H9 (cell line): ENCODE measurements around the gene HSPD1. TPM values are rescaled to one million over a fixed set of nuclear protein-coding genes. Genes with fewer than 3 reads are reported as not detected.
"Not testable (repeated sequence)": the region's sequence is repeated elsewhere in the genome, so short reads cannot be mapped to it uniquely, and the experiment has no call there.

Experiments used
- DNase-seq: peaks from one replicate; pipeline ENCODE4 v3.0.0-alpha.2; 2017
- H2AFZ ChIP-seq: one replicate; pipeline ENCODE4 v1.6.1; 2013; ENCODE audit warnings: mild to moderate bottlenecking, low read length, control low read depth, moderate library complexity
- H2AK5ac ChIP-seq: 2 replicates; pipeline ENCODE4 v1.6.1; 2013; ENCODE audit warnings: low read length, control low read depth, mixed read lengths; ENCODE audit not compliant: insufficient read length
- H2BK120ac ChIP-seq: one replicate; pipeline ENCODE4 v1.6.1; 2013; ENCODE audit warnings: low read depth, mild to moderate bottlenecking, low read length, control low read depth, inconsistent platforms; ENCODE audit not compliant: poor library complexity, severe bottlenecking
- H2BK12ac ChIP-seq: 2 replicates; pipeline ENCODE4 v1.6.1; 2013; ENCODE audit warnings: low read length, control low read depth, mixed read lengths, low read depth; ENCODE audit not compliant: insufficient read length
- H2BK15ac ChIP-seq: 2 replicates; pipeline ENCODE4 v1.6.1; 2013; ENCODE audit warnings: low read depth, low read length, control low read depth
- H2BK20ac ChIP-seq: one replicate; pipeline ENCODE4 v1.6.1; 2013; ENCODE audit warnings: low read depth, mild to moderate bottlenecking, low read length, control low read depth, inconsistent platforms; ENCODE audit not compliant: poor library complexity, severe bottlenecking
- H2BK5ac ChIP-seq: 2 replicates; pipeline ENCODE4 v1.6.1; 2013; ENCODE audit warnings: low read length, control low read depth, mixed read lengths; ENCODE audit not compliant: insufficient read length
- H3K14ac ChIP-seq: 2 replicates; pipeline ENCODE4 v1.6.1; 2013; ENCODE audit warnings: low read length, control low read depth; ENCODE audit not compliant: insufficient read depth
- H3K18ac ChIP-seq: 2 replicates; pipeline ENCODE4 v1.6.1; 2013; ENCODE audit warnings: low read depth, mild to moderate bottlenecking, mixed read lengths, low read length, control low read depth; ENCODE audit not compliant: insufficient read length
- H3K23ac ChIP-seq: 2 replicates; pipeline ENCODE4 v1.6.1; 2013; ENCODE audit warnings: low read length, control low read depth, mixed read lengths, low read depth; ENCODE audit not compliant: insufficient read length
- H3K23me2 ChIP-seq: 2 replicates; pipeline ENCODE4 v1.6.1; 2013; ENCODE audit warnings: low read depth, mild to moderate bottlenecking, mixed read lengths, low read length, control low read depth; ENCODE audit not compliant: insufficient read length, poor library complexity, severe bottlenecking
- H3K27ac ChIP-seq: 2 replicates; pipeline ENCODE4 v1.5.1; 2013; ENCODE audit warnings: low read length, control low read depth, mixed read lengths, low read depth; ENCODE audit not compliant: insufficient read length
- H3K27me3 ChIP-seq: 2 replicates; pipeline ENCODE4 v1.6.1; 2013; ENCODE audit warnings: low read length, control low read depth, inconsistent platforms; ENCODE audit not compliant: insufficient read depth
- H3K4ac ChIP-seq: 2 replicates; pipeline ENCODE4 v1.6.1; 2013; ENCODE audit warnings: low read depth, mild to moderate bottlenecking, control low read depth, inconsistent platforms, low read length, moderate library complexity
- H3K4me1 ChIP-seq: 2 replicates; pipeline ENCODE4 v1.6.1; 2013; ENCODE audit warnings: low read length, control low read depth, inconsistent platforms; ENCODE audit not compliant: insufficient read depth
- H3K4me2 ChIP-seq: 2 replicates; pipeline ENCODE4 v1.6.1; 2013; ENCODE audit warnings: low read length, control low read depth, mixed read lengths; ENCODE audit not compliant: insufficient read length, insufficient read depth
- H3K56ac ChIP-seq: 2 replicates; pipeline ENCODE4 v1.6.1; 2013; ENCODE audit warnings: low read depth, mild to moderate bottlenecking, mixed read lengths, low read length, control low read depth; ENCODE audit not compliant: insufficient read length
- H3K79me1 ChIP-seq: 2 replicates; pipeline ENCODE4 v1.6.1; 2013; ENCODE audit warnings: low read depth, mild to moderate bottlenecking, moderate library complexity, low read length, control low read depth, inconsistent platforms; ENCODE audit not compliant: insufficient read depth, poor library complexity, severe bottlenecking
- H3K79me2 ChIP-seq: 2 replicates; pipeline ENCODE4 v1.6.1; 2013; ENCODE audit warnings: low read length, control low read depth, inconsistent platforms; ENCODE audit not compliant: insufficient read depth
- H3K9ac ChIP-seq: 2 replicates; pipeline ENCODE4 v1.6.1; 2013; ENCODE audit warnings: low read length, control low read depth, mixed read lengths; ENCODE audit not compliant: insufficient read length; ENCODE audit errors: extremely low read depth
- H3K9me3 ChIP-seq: one replicate; pipeline ENCODE4 v1.6.1; 2013; ENCODE audit warnings: low read depth, low read length, inconsistent platforms; ENCODE audit not compliant: control insufficient read depth
- H3T11ph ChIP-seq: one replicate; pipeline ENCODE4 v1.6.1; 2013; ENCODE audit warnings: mild to moderate bottlenecking, low read length, control low read depth, inconsistent platforms
- H4K20me1 ChIP-seq: one replicate; pipeline ENCODE4 v1.6.1; 2013; ENCODE audit not compliant: control insufficient read depth, insufficient read length, insufficient read depth
- H4K5ac ChIP-seq: 2 replicates; pipeline ENCODE4 v1.6.1; 2013; ENCODE audit warnings: low read depth, mild to moderate bottlenecking, mixed read lengths, low read length, control low read depth; ENCODE audit not compliant: insufficient read length
- H4K8ac ChIP-seq: replicated peaks from 2 replicates; pipeline ENCODE4 v1.6.1; 2013; ENCODE audit warnings: low read length, control low read depth, mixed read lengths, low read depth; ENCODE audit not compliant: insufficient read length
- H4K91ac ChIP-seq: 2 replicates; pipeline ENCODE4 v1.6.1; 2013; ENCODE audit warnings: low read depth, mild to moderate bottlenecking, moderate library complexity, mixed read lengths, low read length, control low read depth; ENCODE audit not compliant: insufficient read length
- H3K27ac Mint-ChIP-seq, 3 experiments: 2 replicates in 2 of 3; 3 replicates in 1 of 3; pipeline ENCODE4 v1.8.0; 2020 to 2021; ENCODE audit warnings: mixed read lengths in 3 of 3, mild to moderate bottlenecking in 1 of 3, moderate library complexity in 1 of 3
- H3K27me3 Mint-ChIP-seq: 2 replicates; pipeline ENCODE4 v1.8.0; 2021; ENCODE audit warnings: low read depth, mild to moderate bottlenecking, moderate library complexity, mixed read lengths
- H3K36me3 Mint-ChIP-seq, 3 experiments: 2 replicates in 2 of 3; 3 replicates in 1 of 3; pipeline ENCODE4 v1.8.0; 2020 to 2021; ENCODE audit warnings: low read depth in 3 of 3, mixed read lengths in 3 of 3; ENCODE audit not compliant: insufficient read depth in 1 of 3
- H3K4me1 Mint-ChIP-seq, 2 experiments: 2 replicates each; pipeline ENCODE4 v1.8.0; 2020; ENCODE audit warnings: mixed read lengths in 2 of 2
- H3K4me3 Mint-ChIP-seq, 2 experiments: 2 replicates in 1 of 2; 3 replicates in 1 of 2; pipeline ENCODE4 v1.8.0; 2020 to 2021; ENCODE audit warnings: mild to moderate bottlenecking in 2 of 2, mixed read lengths in 2 of 2, moderate library complexity in 1 of 2
- H3K9me3 Mint-ChIP-seq, 2 experiments: 2 replicates in 1 of 2; 3 replicates in 1 of 2; pipeline ENCODE4 v1.8.0; 2020; ENCODE audit warnings: mild to moderate bottlenecking in 2 of 2, mixed read lengths in 2 of 2, moderate library complexity in 1 of 2
- WGBS: extraction: QIAGEN DNeasy Blood & Tissue Kit; methylation state at CpG from one replicate; pipeline ENCODE4 v1.1.7; 2013; ENCODE audit warnings: missing lambda C conversion rate, low lambda C conversion rate, mixed read lengths; ENCODE audit not compliant: insufficient read length; ENCODE audit errors: extremely low coverage; 5-methylcytosine and 5-hydroxymethylcytosine counted together
- total RNA-seq: library from RNA; stranded (reverse); gene quantifications from 2 replicates; pipeline ENCODE4 v1.2.1, GENCODE V29; 2021
- TF ChIP-seq, protein P1 (sequence below): fragments of 200-600 bp; sonication (generic); conservative IDR thresholded peaks from 3 replicates; pipeline ENCODE4 v1.8.0; 2021; ENCODE audit warnings: antibody characterized with exemption, mild to moderate bottlenecking

Gene HSPD1
- total RNA-seq, 1 experiment from 2014 or later: 846 TPM

DNA sequence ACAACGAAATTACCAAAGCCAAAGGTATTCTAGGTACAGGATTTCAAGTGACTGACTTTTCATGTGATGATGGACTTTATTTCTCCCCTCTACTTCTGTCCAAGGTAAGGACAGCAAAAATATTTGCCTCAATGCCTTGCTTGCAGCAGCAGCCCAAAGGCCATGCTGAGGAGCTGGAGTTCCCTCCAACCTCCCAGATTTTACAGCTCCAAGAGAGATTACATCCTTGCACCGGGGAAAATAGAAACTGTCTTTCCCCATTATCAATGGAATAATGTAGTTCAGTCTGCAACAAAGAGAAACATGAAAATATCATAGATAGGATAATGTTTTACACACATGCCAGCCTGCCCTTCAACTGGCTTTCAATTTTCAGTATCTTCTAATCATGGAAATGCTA is 13.5 kb downstream of the HSPD1 start:
- TF ChIP-seq, protein P1, sequence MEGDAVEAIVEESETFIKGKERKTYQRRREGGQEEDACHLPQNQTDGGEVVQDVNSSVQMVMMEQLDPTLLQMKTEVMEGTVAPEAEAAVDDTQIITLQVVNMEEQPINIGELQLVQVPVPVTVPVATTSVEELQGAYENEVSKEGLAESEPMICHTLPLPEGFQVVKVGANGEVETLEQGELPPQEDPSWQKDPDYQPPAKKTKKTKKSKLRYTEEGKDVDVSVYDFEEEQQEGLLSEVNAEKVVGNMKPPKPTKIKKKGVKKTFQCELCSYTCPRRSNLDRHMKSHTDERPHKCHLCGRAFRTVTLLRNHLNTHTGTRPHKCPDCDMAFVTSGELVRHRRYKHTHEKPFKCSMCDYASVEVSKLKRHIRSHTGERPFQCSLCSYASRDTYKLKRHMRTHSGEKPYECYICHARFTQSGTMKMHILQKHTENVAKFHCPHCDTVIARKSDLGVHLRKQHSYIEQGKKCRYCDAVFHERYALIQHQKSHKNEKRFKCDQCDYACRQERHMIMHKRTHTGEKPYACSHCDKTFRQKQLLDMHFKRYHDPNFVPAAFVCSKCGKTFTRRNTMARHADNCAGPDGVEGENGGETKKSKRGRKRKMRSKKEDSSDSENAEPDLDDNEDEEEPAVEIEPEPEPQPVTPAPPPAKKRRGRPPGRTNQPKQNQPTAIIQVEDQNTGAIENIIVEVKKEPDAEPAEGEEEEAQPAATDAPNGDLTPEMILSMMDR: no peak
- Mint-ChIP-seq H3K27ac (peak overlapping the region in 1 of 3 experiments; percentile 90; a peak in 2 of 7 replicates), H3K9me3 (peaks cover 9 to 15% of the 10 kb centered on the region in 2 experiments; a peak in 4 of 5 replicates)

DNA sequence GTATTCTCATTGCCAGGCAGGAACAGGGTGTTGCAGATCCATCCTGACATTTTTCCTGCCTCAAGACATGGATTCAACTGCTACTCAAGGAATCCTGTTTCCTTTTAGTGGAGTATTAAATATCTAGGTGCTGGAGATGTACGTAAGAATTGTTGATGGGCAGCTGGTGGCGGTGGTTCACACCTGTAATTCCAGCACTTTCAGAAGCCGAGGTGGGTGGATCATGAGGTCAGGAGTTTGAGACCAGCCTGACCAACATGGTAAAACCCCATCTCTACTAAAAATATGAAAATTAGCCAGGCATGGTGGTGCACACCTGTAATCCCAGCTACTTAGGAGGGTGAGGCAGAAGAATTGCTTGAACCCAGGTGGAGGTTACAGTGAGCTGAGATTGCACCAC is 15.4 kb downstream of the HSPD1 start:
- not testable (repeated sequence) for DNase-seq, H3K27ac ChIP-seq, H2AK5ac ChIP-seq, H4K91ac ChIP-seq, H3K4me1 Mint-ChIP-seq, H2BK20ac ChIP-seq, H3K4me3 Mint-ChIP-seq, H3K9ac ChIP-seq, H4K8ac ChIP-seq, H3K9me3 ChIP-seq, H3K14ac ChIP-seq, H2BK120ac ChIP-seq, H3K4me1 ChIP-seq, H2BK12ac ChIP-seq, H3K79me1 ChIP-seq, H3K79me2 ChIP-seq, H3K23ac ChIP-seq, H3K4ac ChIP-seq, H3T11ph ChIP-seq, H4K5ac ChIP-seq, H3K27me3 Mint-ChIP-seq, H3K27me3 ChIP-seq, H3K18ac ChIP-seq, H4K20me1 ChIP-seq, H2BK15ac ChIP-seq, H3K23me2 ChIP-seq, H3K56ac ChIP-seq, H2AFZ ChIP-seq, H3K4me2 ChIP-seq, H2BK5ac ChIP-seq
- H3K36me3 Mint-ChIP-seq: peaks cover 37 to 63% (median 39%) of the 10 kb centered on the region in 3 experiments
- no CpG with 5 or more reads among the region's 3 CpGs for WGBS
- peaks cover 9 to 15% of the 10 kb centered on the region in 2 experiments; a peak in 4 of 5 replicates for H3K9me3 Mint-ChIP-seq
- 0 out of 7 replicates have a peak overlapping the region, but pooled peaks of 1 of the 3 experiments have one; percentile 15 for H3K27ac Mint-ChIP-seq

More for the DNA sequence above, 13.5 kb downstream of the HSPD1 start:
- Mint-ChIP-seq H3K27me3 (no peaks in the 10 kb centered on the region; the same call in 1 of the 2 replicates), H3K4me1 (no peaks in the 10 kb centered on the region), H3K36me3 (peaks cover 54 to 82% (median 59%) of the 10 kb centered on the region in 3 experiments), H3K4me3 (no peak overlapping the region)
- no peak overlapping the region for H3T11ph ChIP-seq
- H4K91ac ChIP-seq: no peak overlapping the region
- H3K9me3 ChIP-seq: no peaks in the 10 kb centered on the region
- no peaks in the 10 kb centered on the region for H3K79me1 ChIP-seq
- no peak overlapping the region for H4K8ac ChIP-seq
- H3K14ac ChIP-seq: no peak overlapping the region
- H4K5ac ChIP-seq: no peak overlapping the region
- H2AFZ ChIP-seq: no peak overlapping the region
- no peak for DNase-seq
- no peak overlapping the region for H3K23ac ChIP-seq
- no peak overlapping the region for H2BK12ac ChIP-seq
- no peak overlapping the region for H3K4me2 ChIP-seq
- no peak overlapping the region for H2BK120ac ChIP-seq
- H3K56ac ChIP-seq: no peak overlapping the region
- no peak overlapping the region for H3K27ac ChIP-seq
- no peak overlapping the region for H3K18ac ChIP-seq
- H4K20me1 ChIP-seq: no peaks in the 10 kb centered on the region
- no peaks in the 10 kb centered on the region for H3K79me2 ChIP-seq
- no peak overlapping the region for H3K4ac ChIP-seq
- no peaks in the 10 kb centered on the region for H3K27me3 ChIP-seq
- H3K23me2 ChIP-seq: no peaks in the 10 kb centered on the region
- H2AK5ac ChIP-seq: no peak overlapping the region
- no peak overlapping the region for H3K9ac ChIP-seq
- no peak overlapping the region for H2BK5ac ChIP-seq
- H2BK15ac ChIP-seq: no peak overlapping the region
- no peak overlapping the region for H2BK20ac ChIP-seq
- no CpG with 5 or more reads among the region's 2 CpGs for WGBS
- no peaks in the 10 kb centered on the region for H3K4me1 ChIP-seq
